SK-N-SH treated with all-trans-retinoic acid at 6 μM for 48 hours (cell line): ENCODE measurements around the gene CNN2.

Source experiments
- ARNTL ChIP-seq: fragments of 450-650 bp; formaldehyde crosslinking; IDR thresholded peaks from 2 replicates; pipeline ENCODE4 v1.5.0; 2020; ENCODE audit warnings: low read depth, mild to moderate bottlenecking, moderate library complexity, borderline replicate concordance
- CREB5 ChIP-seq: fragments of 250-450 bp; sonication (Bioruptor Pico); IDR thresholded peaks from 2 replicates; pipeline ENCODE4 v1.5.1; 2020; ENCODE audit warnings: low read depth, mild to moderate bottlenecking, moderate library complexity
- CSDC2 ChIP-seq: fragments of 250-450 bp; sonication (Bioruptor Pico); IDR thresholded peaks from 2 replicates; pipeline ENCODE4 v1.5.0; 2020; ENCODE audit warnings: mild to moderate bottlenecking, moderate library complexity
- GLIS3 ChIP-seq: fragments of 250-450 bp; sonication (Bioruptor Pico); IDR thresholded peaks from 2 replicates; pipeline ENCODE4 v1.5.0; 2020; ENCODE audit warnings: mild to moderate bottlenecking, moderate library complexity
- OSR1 ChIP-seq: fragments of 250-450 bp; sonication (Bioruptor Pico); IDR thresholded peaks from 2 replicates; pipeline ENCODE4 v1.8.0; 2022; ENCODE audit warnings: moderate library complexity, mild to moderate bottlenecking, inconsistent platforms
- POU6F1 ChIP-seq: fragments of 250-450 bp; sonication (Bioruptor Pico); IDR thresholded peaks from 2 replicates; pipeline ENCODE4 v1.8.0; 2021; ENCODE audit warnings: low read depth, mild to moderate bottlenecking, moderate library complexity, borderline replicate concordance
- SNAI2 ChIP-seq: fragments of 250-450 bp; sonication (Bioruptor Pico); IDR thresholded peaks from 2 replicates; pipeline ENCODE4 v1.5.0; 2020; ENCODE audit warnings: mild to moderate bottlenecking, moderate library complexity
- TOX ChIP-seq: fragments of 250-450 bp; sonication (Bioruptor Pico); IDR thresholded peaks from 2 replicates; pipeline ENCODE4 v1.8.0; 2021; ENCODE audit warnings: mild to moderate bottlenecking, moderate library complexity, borderline replicate concordance
- ZFP3 ChIP-seq: fragments of 250-450 bp; sonication (Bioruptor Pico); IDR thresholded peaks from 2 replicates; pipeline ENCODE4 v1.5.0; 2020; ENCODE audit warnings: mild to moderate bottlenecking, moderate library complexity
- ZFP30 ChIP-seq: fragments of 450-650 bp; formaldehyde crosslinking; IDR thresholded peaks from 2 replicates; pipeline ENCODE4 v1.5.0; 2022; ENCODE audit warnings: mild to moderate bottlenecking, moderate library complexity
- ZNF70 ChIP-seq: fragments of 450-650 bp; formaldehyde crosslinking; IDR thresholded peaks from 2 replicates; pipeline ENCODE4 v1.5.0; 2020; ENCODE audit warnings: mild to moderate bottlenecking, moderate library complexity
- ZNF8 ChIP-seq: fragments of 450-650 bp; formaldehyde crosslinking; IDR thresholded peaks from 2 replicates; pipeline ENCODE4 v1.5.0; 2020; ENCODE audit warnings: mild to moderate bottlenecking, moderate library complexity
- TF ChIP-seq, protein P1 (sequence below): fragments of 250-450 bp; sonication (Bioruptor Pico); IDR thresholded peaks from 2 replicates; pipeline ENCODE4 v1.5.0; 2020; ENCODE audit warnings: mild to moderate bottlenecking, moderate library complexity

GRCh38 chr19:1082928-1083816 is 56.8 kb downstream of the CNN2 start:
- TF ChIP-seq ZNF70 (CRISPR knock-in tag) (no peak), SNAI2 (CRISPR knock-in tag) (no peak), ARNTL (no peak), OSR1 (CRISPR knock-in tag) (no peak), CREB5 (CRISPR knock-in tag) (no peak), GLIS3 (CRISPR knock-in tag) (no peak), TOX (CRISPR knock-in tag) (no peak), ZNF8 (CRISPR knock-in tag) (no peak), CSDC2 (CRISPR knock-in tag) (no peak), ZFP30 (CRISPR knock-in tag) (no peak), POU6F1 (CRISPR knock-in tag) (no peak), ZFP3 (CRISPR knock-in tag) (no peak)
- TF ChIP-seq, protein P1, sequence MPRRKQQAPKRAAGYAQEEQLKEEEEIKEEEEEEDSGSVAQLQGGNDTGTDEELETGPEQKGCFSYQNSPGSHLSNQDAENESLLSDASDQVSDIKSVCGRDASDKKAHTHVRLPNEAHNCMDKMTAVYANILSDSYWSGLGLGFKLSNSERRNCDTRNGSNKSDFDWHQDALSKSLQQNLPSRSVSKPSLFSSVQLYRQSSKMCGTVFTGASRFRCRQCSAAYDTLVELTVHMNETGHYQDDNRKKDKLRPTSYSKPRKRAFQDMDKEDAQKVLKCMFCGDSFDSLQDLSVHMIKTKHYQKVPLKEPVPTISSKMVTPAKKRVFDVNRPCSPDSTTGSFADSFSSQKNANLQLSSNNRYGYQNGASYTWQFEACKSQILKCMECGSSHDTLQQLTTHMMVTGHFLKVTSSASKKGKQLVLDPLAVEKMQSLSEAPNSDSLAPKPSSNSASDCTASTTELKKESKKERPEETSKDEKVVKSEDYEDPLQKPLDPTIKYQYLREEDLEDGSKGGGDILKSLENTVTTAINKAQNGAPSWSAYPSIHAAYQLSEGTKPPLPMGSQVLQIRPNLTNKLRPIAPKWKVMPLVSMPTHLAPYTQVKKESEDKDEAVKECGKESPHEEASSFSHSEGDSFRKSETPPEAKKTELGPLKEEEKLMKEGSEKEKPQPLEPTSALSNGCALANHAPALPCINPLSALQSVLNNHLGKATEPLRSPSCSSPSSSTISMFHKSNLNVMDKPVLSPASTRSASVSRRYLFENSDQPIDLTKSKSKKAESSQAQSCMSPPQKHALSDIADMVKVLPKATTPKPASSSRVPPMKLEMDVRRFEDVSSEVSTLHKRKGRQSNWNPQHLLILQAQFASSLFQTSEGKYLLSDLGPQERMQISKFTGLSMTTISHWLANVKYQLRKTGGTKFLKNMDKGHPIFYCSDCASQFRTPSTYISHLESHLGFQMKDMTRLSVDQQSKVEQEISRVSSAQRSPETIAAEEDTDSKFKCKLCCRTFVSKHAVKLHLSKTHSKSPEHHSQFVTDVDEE (CRISPR knock-in tag) = no peak
